Ascending aorta (tissue), 2 donors: ENCODE measurements around the gene TEAD4. TPM values are rescaled to one million over a fixed set of nuclear protein-coding genes. Genes with fewer than 3 reads are reported as not detected.
A peak's percentile ranks its signal among the peaks of the same experiment; 100 is the strongest.

ENCODE experiments used
- DNase-seq, 2 donors: peaks; one replicate each; pipeline ENCODE4 v3.0.0-alpha.2; 2019; ENCODE audit warnings: low spot score in 2 of 2
- H3K27ac ChIP-seq, 2 donors: fragments of 200-600 bp; sonication (generic); one replicate each; pipeline ENCODE4 v1.5.1; 2016 to 2017; ENCODE audit warnings: mild to moderate bottlenecking in 1 of 2
- H3K27me3 ChIP-seq: fragments of 200-600 bp; sonication (generic); one replicate; pipeline ENCODE4 v1.5.1; 2017
- H3K36me3 ChIP-seq, 2 donors: fragments of 200-600 bp; sonication (generic); one replicate each; pipeline ENCODE4 v1.5.1; 2016
- H3K4me1 ChIP-seq, 2 donors: fragments of 200-600 bp; sonication (generic); one replicate each; pipeline ENCODE4 v1.5.1; 2016 to 2017; ENCODE audit warnings: mild to moderate bottlenecking in 1 of 2
- H3K4me3 ChIP-seq, 2 donors: fragments of 200-600 bp; sonication (generic); one replicate each; pipeline ENCODE4 v1.5.1; 2016 to 2017; ENCODE audit warnings: mild to moderate bottlenecking in 1 of 2
- H3K9me3 ChIP-seq, 2 donors: fragments of 200-600 bp; sonication (generic); one replicate each; pipeline ENCODE4 v1.5.1; 2016
- CTCF ChIP-seq, 3 experiments: fragments of 200-600 bp in 2 of 3; fragments of 450-650 bp in 1 of 3; sonication (generic) in 2 of 3; IDR thresholded peaks; one replicate each; pipeline ENCODE4 v1.5.1; 2016 to 2019; ENCODE audit warnings: antibody characterized with exemption in 3 of 3, mild to moderate bottlenecking in 1 of 3, moderate library complexity in 1 of 3
- intact Hi-C: fragments of 100-400 bp; cut with DNase I; formaldehyde crosslinking; loops from one replicate; pipeline ENCODE4 v1.15.1; 2023
- total RNA-seq: library from RNA; depleted of rRNA; stranded (reverse); fragments of >200 nt; gene quantifications from one replicate; pipeline ENCODE4 v1.1.0, GENCODE V29; 2016

TEAD4 gene
- total RNA-seq, 1 donor from 2014 or later, result 76.1 TPM

DNA sequence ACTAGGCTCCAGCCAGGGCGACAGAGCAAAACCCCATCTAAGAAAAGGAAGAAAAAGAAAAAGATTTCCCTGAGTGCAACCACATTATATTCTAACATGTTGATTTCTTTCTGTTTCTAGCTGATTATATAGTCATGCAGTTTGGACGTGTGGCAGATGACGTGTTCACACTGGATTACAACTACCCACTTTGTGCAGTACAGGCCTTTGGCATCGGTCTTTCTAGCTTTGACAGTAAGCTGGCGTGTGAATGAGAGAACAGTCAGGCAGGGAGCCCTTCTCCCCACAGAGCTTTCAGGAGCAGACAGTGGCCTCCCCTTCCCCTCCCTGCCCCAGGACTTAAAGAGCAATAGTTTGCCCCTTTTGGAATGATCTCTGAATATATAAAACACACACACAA is 20.0 kb upstream of the TEAD4 start:
- TF ChIP-seq CTCF (IDR thresholded peaks at IDR 0.05), result no peak
- no peak overlapping the region for H3K27ac ChIP-seq
- no peak overlapping the region for H3K4me3 ChIP-seq
- H3K36me3 ChIP-seq, result peaks cover 56 to 64% of the 10 kb centered on the region in 2 donors
- intact Hi-C loops, result no loop called here
- no peak for DNase-seq
- H3K27me3 ChIP-seq, result no peaks in the 10 kb centered on the region
- no peaks in the 10 kb centered on the region for H3K4me1 ChIP-seq
- H3K9me3 ChIP-seq, result no peaks in the 10 kb centered on the region

- Histone ChIP-seq H3K4me3 (no peak overlapping the region), H3K9me3 (no peaks in the 10 kb centered on the region), H3K27me3 (no peaks in the 10 kb centered on the region), H3K27ac (no peak overlapping the region), H3K36me3 (peaks cover 42 to 50% of the 10 kb centered on the region in 2 donors), H3K4me1 (no peaks in the 10 kb centered on the region)
- TF ChIP-seq CTCF (IDR thresholded peaks at IDR 0.05), result no peak
- intact Hi-C loops, result loop anchor here (5.0 kb wide), 2 partner anchors 53 to 88 kb away; no protein-coding TSS in a partner anchor
- DNase-seq, result no peak
Measured at GRCh38 chr12:2940564-2940963, 18.6 kb upstream of the TEAD4 start.

- no peak for DNase-seq
- intact Hi-C loops, result loop anchor here (5.0 kb wide), 2 partner anchors 54 to 89 kb away; no protein-coding TSS in a partner anchor
Measured at GRCh38 chr12:2941524-2941923, 17.7 kb upstream of the TEAD4 start.

DNA sequence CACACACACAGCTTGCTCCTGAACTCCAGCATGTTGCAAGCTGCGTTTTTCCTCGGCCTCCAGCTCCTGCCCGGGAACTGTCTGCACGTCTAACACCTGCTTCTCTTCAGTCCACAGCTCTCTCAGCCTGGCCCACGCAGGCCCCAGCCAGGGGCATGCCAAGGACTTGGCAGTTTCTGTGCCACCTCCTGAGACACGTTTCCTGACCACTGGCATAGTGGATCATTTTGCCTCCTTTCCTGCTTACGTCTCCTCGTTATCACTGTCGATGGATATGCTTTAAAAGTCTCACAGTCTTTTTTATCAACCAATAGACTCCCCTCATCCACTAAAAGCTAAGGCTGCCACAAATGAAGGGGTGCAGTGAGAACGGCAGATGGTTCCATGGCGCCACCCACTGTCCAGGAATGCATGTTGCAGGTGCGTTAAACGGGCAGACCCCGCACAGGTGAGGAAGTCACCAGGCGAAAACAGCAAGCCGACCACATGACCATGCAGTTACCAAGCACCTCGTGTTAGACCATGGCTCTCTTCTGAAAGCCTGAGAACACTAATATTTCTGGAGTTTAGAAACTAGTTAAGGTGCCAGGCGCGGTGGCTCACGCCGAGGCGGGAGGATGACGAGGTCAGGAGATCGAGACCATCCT is 14.7 kb upstream of the TEAD4 start:
- Histone ChIP-seq H3K4me1 (no peaks in the 10 kb centered on the region), H3K27ac (no peak overlapping the region), H3K36me3 (peaks cover 12 to 14% of the 10 kb centered on the region in 2 donors), H3K4me3 (no peak overlapping the region), H3K9me3 (no peaks in the 10 kb centered on the region), H3K27me3 (no peaks in the 10 kb centered on the region)
- intact Hi-C loops, result loop anchor here (5.0 kb wide), 2 partner anchors 57 to 92 kb away; no protein-coding TSS in a partner anchor
- TF ChIP-seq CTCF (IDR thresholded peaks at IDR 0.05), result peak; percentile 57 to 72 (median 62)
- DNase-seq, result no peak

More at GRCh38 chr12:2941524-2941923, 17.7 kb upstream of the TEAD4 start:
- H3K9me3 ChIP-seq, result no peaks in the 10 kb centered on the region
- H3K27ac ChIP-seq, result no peak overlapping the region
- no peak overlapping the region for H3K4me3 ChIP-seq
- no peaks in the 10 kb centered on the region for H3K4me1 ChIP-seq
- H3K27me3 ChIP-seq, result no peaks in the 10 kb centered on the region
- peaks cover 39 to 40% of the 10 kb centered on the region in 2 donors for H3K36me3 ChIP-seq
- TF ChIP-seq CTCF (IDR thresholded peaks at IDR 0.05), result no peak

GRCh38 chr12:2949411-2949810 is 9.8 kb upstream of the TEAD4 start:
- DNase-seq, result no peak
- no peak overlapping the region for H3K27ac ChIP-seq
- no peaks in the 10 kb centered on the region for H3K4me1 ChIP-seq
- H3K4me3 ChIP-seq, result no peak overlapping the region
- no peaks in the 10 kb centered on the region for H3K27me3 ChIP-seq
- no peaks in the 10 kb centered on the region for H3K36me3 ChIP-seq
- intact Hi-C loops, result no loop called here
- no peaks in the 10 kb centered on the region for H3K9me3 ChIP-seq
- TF ChIP-seq CTCF (IDR thresholded peaks at IDR 0.05), result no peak
